Neural cell (in vitro differentiated cells): Measurements from ENCODE around the gene MMP24OS.

Experiments used
- CTCF ChIP-seq: fragments of 450-650 bp; IDR thresholded peaks from 2 replicates; pipeline ENCODE4 v1.5.1; 2014; ENCODE audit warnings: antibody characterized with exemption, mild to moderate bottlenecking, moderate library complexity; ENCODE audit not compliant: poor library complexity, severe bottlenecking
- EP300 ChIP-seq: fragments of 450-650 bp; conservative IDR thresholded peaks from 2 replicates; pipeline ENCODE4 v1.6.1; 2014; ENCODE audit warnings: antibody characterized with exemption, mild to moderate bottlenecking, moderate library complexity; ENCODE audit not compliant: poor library complexity, severe bottlenecking
- EZH2 ChIP-seq: fragments of 200-600, 300-800 bp; shearing (Covaris generic), sonication (generic); IDR thresholded peaks from 2 replicates; pipeline ENCODE4 v1.6.1; 2014; ENCODE audit warnings: antibody characterized with exemption, low read length, borderline replicate concordance, mild to moderate bottlenecking; ENCODE audit not compliant: insufficient read depth, poor library complexity, severe bottlenecking
- POLR2AphosphoS5 ChIP-seq: IDR thresholded peaks from 2 replicates; pipeline ENCODE4 v1.6.1; 2012
- RAD21 ChIP-seq: fragments of 450-650 bp; conservative IDR thresholded peaks from 2 replicates; pipeline ENCODE4 v1.6.1; 2014; ENCODE audit warnings: antibody characterized with exemption, mild to moderate bottlenecking, moderate library complexity
- REST ChIP-seq: IDR thresholded peaks from 2 replicates; pipeline ENCODE4 v1.6.1; 2012; ENCODE audit warnings: borderline replicate concordance
- SMC3 ChIP-seq: fragments of 450-650 bp; conservative IDR thresholded peaks from 2 replicates; pipeline ENCODE4 v1.6.1; 2014; ENCODE audit warnings: antibody characterized with exemption, mild to moderate bottlenecking, moderate library complexity; ENCODE audit not compliant: poor library complexity
- TAF1 ChIP-seq: IDR thresholded peaks from 2 replicates; pipeline ENCODE4 v1.6.1; 2012; ENCODE audit warnings: low read depth

- TF ChIP-seq CTCF (no peak), POLR2AphosphoS5 (no peak), REST (no peak), EP300 (no peak), RAD21 (no peak), EZH2 (no peak), TAF1 (no peak), SMC3 (no peak)
These were observed 30.0 kb upstream of the MMP24OS start for GRCh38 chr20:35307666-35308653.
